Measurements from ENCODE around the gene GJE1.

GJE1 gene

GRCh38 chr6:142167071-142167470 lies 34.3 kb downstream of the GJE1 start:
- no peak for DNase-seq (ENCODE audit: low read depth)

GRCh38 chr6:142167486-142167885 lies 34.8 kb downstream of the GJE1 start:
- no peak for DNase-seq (ENCODE audit: low read depth)

- DNase-seq (ENCODE audit: low read depth), result no peak
Observed at GRCh38 chr6:142171351-142171750, 38.6 kb downstream of the GJE1 start.

- no peak for DNase-seq (ENCODE audit: low read depth)
Observed at GRCh38 chr6:142172758-142173157, 40.0 kb downstream of the GJE1 start.

GRCh38 chr6:142173980-142174379 lies 41.3 kb downstream of the GJE1 start:
- DNase-seq (ENCODE audit: low read depth), result no peak

- DNase-seq (ENCODE audit: low read depth), result no peak
Observed at GRCh38 chr6:142174703-142175102, 42.0 kb downstream of the GJE1 start.

GRCh38 chr6:142178129-142178528 lies 45.4 kb downstream of the GJE1 start:
- DNase-seq (ENCODE audit: low read depth), result no peak

GRCh38 chr6:142182004-142182403 lies 49.3 kb downstream of the GJE1 start:
- DNase-seq (ENCODE audit: low read depth), result no peak

GRCh38 chr6:142183351-142183750 lies 50.6 kb downstream of the GJE1 start:
- DNase-seq (ENCODE audit: low read depth), result no peak

GRCh38 chr6:142184307-142184706 lies 51.6 kb downstream of the GJE1 start:
- DNase-seq (ENCODE audit: low read depth), result no peak
